ENCODE measurements around the gene CGAS.
"Not testable (repeated sequence)": the region's sequence is repeated elsewhere in the genome, so short reads cannot be mapped to it uniquely, and the experiment has no call there.

The CGAS gene

DNA sequence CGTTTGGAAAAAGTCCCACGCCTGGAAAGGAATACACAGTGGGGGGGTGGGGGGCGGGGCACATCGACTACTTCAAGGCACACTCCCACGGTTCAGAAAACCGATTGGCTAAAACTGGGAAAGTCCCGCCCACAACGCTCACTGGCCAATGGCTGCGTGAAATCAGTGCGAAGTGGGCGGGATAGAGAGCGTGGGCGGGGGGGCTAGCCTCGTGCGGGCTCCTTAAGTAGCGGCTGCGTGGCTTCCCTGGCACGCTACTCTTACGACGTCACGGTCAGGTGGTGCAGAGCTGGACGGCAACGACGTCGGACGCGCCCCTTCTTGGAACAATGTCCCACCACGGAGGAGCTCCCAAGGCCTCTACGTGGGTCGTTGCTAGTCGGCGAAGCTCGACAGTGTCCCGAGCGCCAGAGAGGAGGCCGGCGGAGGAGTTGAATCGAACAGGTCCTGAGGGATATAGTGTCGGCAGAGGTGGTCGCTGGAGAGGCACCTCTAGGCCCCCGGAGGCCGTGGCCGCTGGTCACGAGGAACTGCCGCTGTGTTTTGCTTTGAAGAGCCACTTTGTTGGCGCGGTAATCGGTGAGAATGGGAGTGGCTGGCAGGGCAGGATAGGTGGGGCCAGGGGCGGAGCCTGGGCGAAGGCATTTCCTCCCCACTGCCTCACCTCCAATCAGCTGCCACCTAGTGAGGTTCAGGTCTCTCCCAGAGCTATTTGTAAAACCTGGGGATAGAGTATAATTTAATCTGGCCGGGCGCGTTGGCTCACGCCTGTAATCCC lies 57.3 kb downstream of the CGAS start, which contains the start of gene DDX43:
Gene DDX43 (plus strand): TSS at position 252 of the 778 bp plus-strand sequence. CDS start 78 bp downstream, at position 330.
- no peak for DNase-seq (ENCODE audit: extremely low spot score)
- TF ChIP-seq BHLHE40 (IDR thresholded peaks at IDR 0.05; ENCODE audit: borderline replicate concordance) = no peak
- ChIA-PET POLR2A (interaction anchor here (0.6 to 1.3 kb wide), 2 partner anchors 68 to 85 kb away, joined by 3 to 4 read pairs; no protein-coding TSS in a partner anchor), CTCF (interaction anchor here (0.5 to 0.7 kb wide), 2 partner anchors 66 to 78 kb away, joined by 3 read pairs; no protein-coding TSS in a partner anchor)

DNA sequence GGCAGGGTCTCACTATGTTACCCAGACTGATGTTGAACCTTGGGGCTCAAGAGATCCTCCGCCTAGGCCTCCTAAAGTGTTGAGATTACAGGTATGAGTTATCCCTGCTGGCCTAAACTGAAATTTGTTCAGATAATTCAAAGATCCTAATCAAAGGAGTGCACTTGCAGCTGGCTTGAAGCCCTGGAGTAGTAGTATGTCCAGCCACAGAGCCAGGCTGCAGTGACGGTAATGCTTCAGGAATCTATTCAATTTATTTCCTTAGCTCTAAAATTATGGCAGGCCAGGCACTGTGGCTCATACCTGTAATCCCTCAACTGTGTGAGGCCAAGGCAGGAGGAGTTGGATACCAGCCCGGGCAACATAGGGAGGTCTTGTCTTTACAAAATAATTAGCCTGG lies 58.8 kb downstream of the CGAS start:
- no peak for TF ChIP-seq TARDBP (IDR thresholded peaks at IDR 0.05)
- no peak for TF ChIP-seq NFRKB (IDR thresholded peaks at IDR 0.05)
- no peak for TF ChIP-seq FOXM1 (IDR thresholded peaks at IDR 0.05; ENCODE audit: borderline replicate concordance)
- TF ChIP-seq ARNT (IDR thresholded peaks at IDR 0.05) = no peak
- no peak for TF ChIP-seq L3MBTL2 (conservative IDR thresholded peaks at IDR 0.05)
- no peak for TF ChIP-seq FOXK2 (IDR thresholded peaks at IDR 0.05)
- TF ChIP-seq, protein P1, sequence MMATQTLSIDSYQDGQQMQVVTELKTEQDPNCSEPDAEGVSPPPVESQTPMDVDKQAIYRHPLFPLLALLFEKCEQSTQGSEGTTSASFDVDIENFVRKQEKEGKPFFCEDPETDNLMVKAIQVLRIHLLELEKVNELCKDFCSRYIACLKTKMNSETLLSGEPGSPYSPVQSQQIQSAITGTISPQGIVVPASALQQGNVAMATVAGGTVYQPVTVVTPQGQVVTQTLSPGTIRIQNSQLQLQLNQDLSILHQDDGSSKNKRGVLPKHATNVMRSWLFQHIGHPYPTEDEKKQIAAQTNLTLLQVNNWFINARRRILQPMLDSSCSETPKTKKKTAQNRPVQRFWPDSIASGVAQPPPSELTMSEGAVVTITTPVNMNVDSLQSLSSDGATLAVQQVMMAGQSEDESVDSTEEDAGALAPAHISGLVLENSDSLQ (IDR thresholded peaks at IDR 0.05) = no peak
- TF ChIP-seq ZNF384 (IDR thresholded peaks at IDR 0.05) = no peak
- no peak for TF ChIP-seq HDGF (IDR thresholded peaks at IDR 0.05; ENCODE audit: borderline replicate concordance)
- no peak for TF ChIP-seq ELF4 (IDR thresholded peaks at IDR 0.05)
- TF ChIP-seq BHLHE40 (IDR thresholded peaks at IDR 0.05; ENCODE audit: borderline replicate concordance) = no peak
- TF ChIP-seq CTBP1 (IDR thresholded peaks at IDR 0.05; ENCODE audit: borderline replicate concordance) = no peak
- no peak for TF ChIP-seq FOXA1 (IDR thresholded peaks at IDR 0.05)
- CTCF ChIA-PET = no interaction called here
- DNase-seq (ENCODE audit: extremely low spot score) = no peak
- POLR2A ChIA-PET = no interaction called here

DNA sequence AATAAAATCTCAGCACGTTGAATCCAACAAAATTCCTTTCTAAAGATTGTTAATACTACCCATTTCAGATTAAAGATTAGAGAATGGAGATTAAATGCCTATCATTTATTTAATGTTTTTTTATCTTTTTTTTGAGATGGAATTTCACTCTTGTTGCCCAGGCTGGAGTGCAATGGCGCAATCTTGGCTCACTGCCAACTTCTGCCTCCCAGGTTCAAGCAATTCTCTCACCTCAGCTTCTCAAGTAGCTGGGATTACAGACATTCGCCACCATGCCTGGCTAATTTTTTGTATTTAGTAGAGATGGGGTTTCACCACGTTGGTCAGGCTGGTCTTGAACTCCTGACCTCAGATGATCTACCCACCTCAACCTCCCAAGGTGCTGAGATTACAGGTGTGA lies 59.9 kb downstream of the CGAS start:
- DNase-seq (ENCODE audit: extremely low spot score); POLR2A ChIA-PET: not testable (repeated sequence)
- CTCF ChIA-PET = interaction anchor here (0.6 kb wide), 1 partner anchor 981 kb away, joined by 6 read pairs; no protein-coding TSS in a partner anchor

DNA sequence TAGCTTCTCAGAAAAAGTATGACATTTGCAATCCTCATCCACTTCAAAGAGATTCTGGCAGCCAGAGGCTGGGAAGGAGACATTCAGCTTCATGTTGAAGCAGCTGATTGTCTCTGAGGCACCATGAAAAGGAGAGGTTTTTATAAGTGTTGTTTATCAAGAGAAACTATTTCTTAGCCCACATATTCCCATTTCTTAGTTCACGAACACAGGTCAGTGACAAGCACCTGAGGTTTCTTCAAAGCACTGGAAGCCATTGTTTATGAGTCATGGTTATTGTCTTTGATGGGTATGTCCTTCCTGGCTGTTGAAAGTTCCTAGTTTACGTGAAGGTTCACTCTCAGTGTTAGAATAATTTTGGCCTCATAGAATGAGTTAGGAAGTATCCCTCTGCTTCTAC lies 60.4 kb downstream of the CGAS start:
- ChIA-PET CTCF (no interaction called here), POLR2A (interaction anchor here (0.6 kb wide), 1 partner anchor 70 kb away, joined by 3 read pairs; the partner anchor contains the start of gene MTO1)
- DNase-seq (ENCODE audit: extremely low spot score) = no peak
- TF ChIP-seq LEF1 (IDR thresholded peaks at IDR 0.05; ENCODE audit: borderline replicate concordance) (no peak), HDGF (IDR thresholded peaks at IDR 0.05; ENCODE audit: borderline replicate concordance) (no peak), SP1 (IDR thresholded peaks at IDR 0.05) (no peak)

DNA sequence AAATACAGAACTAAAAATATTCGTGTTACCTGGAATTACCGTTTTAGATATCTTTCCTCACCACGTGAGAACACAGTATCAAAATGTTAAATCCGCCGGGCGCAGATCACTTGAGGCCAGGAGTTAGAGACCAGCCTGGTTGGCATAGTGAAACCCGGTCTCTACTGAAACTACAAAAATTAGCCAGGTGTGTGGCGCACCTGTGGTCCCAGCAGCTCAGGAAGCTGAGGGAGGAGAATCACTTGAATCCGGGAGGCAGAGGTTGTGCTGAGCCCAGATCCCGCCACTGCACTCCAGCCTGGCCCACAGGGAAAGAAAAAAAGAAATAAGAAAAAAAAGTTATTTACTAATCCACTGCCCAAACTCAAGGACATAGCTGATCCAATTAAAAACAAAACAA lies 62.2 kb downstream of the CGAS start:
- TF ChIP-seq FOXM1 (IDR thresholded peaks at IDR 0.05; ENCODE audit: borderline replicate concordance) (no peak), SP1 (IDR thresholded peaks at IDR 0.05) (no peak), ELF4 (IDR thresholded peaks at IDR 0.05) (no peak), TARDBP (IDR thresholded peaks at IDR 0.05) (no peak), LEF1 (IDR thresholded peaks at IDR 0.05; ENCODE audit: borderline replicate concordance) (no peak), ARNT (IDR thresholded peaks at IDR 0.05) (no peak), FOXA1 (IDR thresholded peaks at IDR 0.05) (no peak), NFRKB (IDR thresholded peaks at IDR 0.05) (no peak), ZNF384 (IDR thresholded peaks at IDR 0.05) (no peak), HDGF (IDR thresholded peaks at IDR 0.05; ENCODE audit: borderline replicate concordance) (no peak), SUZ12 (IDR thresholded peaks at IDR 0.05) (no peak), CTBP1 (IDR thresholded peaks at IDR 0.05; ENCODE audit: borderline replicate concordance) (no peak), FOXK2 (IDR thresholded peaks at IDR 0.05) (no peak), L3MBTL2 (conservative IDR thresholded peaks at IDR 0.05) (no peak)
- TF ChIP-seq, protein P1 (IDR thresholded peaks at IDR 0.05) = no peak
- DNase-seq (ENCODE audit: extremely low spot score) = no peak
- ChIA-PET POLR2A (interaction anchor here (2.3 kb wide), 1 partner anchor 71 kb away, joined by 10 read pairs; the partner anchor contains the start of gene MTO1), CTCF (interaction anchor here (2.5 kb wide), 1 partner anchor 104 kb away, joined by 11 read pairs; no protein-coding TSS in a partner anchor)

DNA sequence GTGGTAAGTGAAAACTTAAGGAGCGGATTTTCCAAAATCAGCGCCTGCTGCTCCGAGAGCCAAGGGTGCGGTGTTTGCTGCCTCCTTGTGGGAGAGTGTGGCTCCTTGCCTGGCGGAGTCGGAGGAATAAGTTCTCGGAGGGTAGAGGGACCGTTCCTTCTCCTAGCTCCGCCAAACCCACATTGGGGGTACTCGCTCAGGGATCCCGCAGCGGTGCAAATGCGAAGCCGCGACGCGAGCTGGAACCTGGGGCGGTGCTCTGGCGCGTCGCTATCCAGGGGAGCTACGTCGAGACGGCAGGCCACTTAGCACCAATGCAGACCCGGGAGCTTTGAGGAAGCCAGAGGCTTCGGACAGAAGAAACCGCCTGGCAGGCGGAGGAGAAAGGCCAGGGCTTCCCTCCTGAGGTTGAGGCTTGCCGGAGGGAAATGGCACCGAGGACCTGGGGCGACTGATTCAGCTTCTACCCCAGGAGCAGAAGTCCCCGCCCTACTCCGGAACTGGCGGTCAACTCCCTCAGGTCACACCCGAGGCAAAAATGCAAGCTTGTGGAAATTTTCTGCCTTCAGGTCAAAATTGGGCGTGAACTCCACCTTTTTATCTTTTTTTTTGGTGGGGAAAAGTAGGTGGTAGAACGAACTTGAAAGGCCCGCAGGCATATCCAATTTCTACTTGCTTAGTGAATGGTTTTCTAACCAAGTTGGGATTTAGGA lies 63.1 kb downstream of the CGAS start:
- peak; percentile 76 for DNase-seq (ENCODE audit: extremely low spot score)
- ChIA-PET CTCF (interaction anchor here (0.7 to 2.5 kb wide), 9 partner anchors 12 to 327 kb away, joined by 3 to 11 read pairs (median 4); no protein-coding TSS in a partner anchor), POLR2A (interaction anchor here (0.6 to 2.3 kb wide), 5 partner anchors 11 to 125 kb away, joined by 3 to 10 read pairs (median 3); partner anchors contain the start of gene MTO1)
- TF ChIP-seq ELF4 (IDR thresholded peaks at IDR 0.05) (no peak), LEF1 (IDR thresholded peaks at IDR 0.05; ENCODE audit: borderline replicate concordance) (no peak), L3MBTL2 (conservative IDR thresholded peaks at IDR 0.05) (peak; percentile 80), SP1 (IDR thresholded peaks at IDR 0.05) (no peak), ZNF384 (IDR thresholded peaks at IDR 0.05) (no peak), FOXM1 (IDR thresholded peaks at IDR 0.05; ENCODE audit: borderline replicate concordance) (no peak), NFRKB (IDR thresholded peaks at IDR 0.05) (no peak), CTBP1 (IDR thresholded peaks at IDR 0.05; ENCODE audit: borderline replicate concordance) (no peak)
